ENCODE measurements around the gene SOST.

DNA sequence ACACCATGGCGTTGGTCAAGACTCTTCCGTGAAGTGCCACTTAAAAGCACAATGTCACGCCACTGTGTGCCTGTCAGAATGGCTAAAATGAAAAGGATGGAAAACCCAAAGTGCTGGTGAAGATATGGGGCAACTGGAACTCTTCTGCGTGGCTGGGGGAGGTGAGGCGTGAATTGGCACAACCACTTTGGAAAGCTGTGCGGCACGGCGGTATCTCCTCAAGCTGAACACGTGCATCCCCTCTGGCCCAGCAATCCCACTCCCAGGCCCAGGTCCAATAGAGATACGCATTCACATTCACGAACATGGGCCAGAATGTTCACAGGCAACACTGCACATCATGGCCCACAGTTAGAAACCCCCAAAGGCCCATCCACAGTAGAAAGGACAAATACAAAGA lies 11.3 kb upstream of the SOST start:
- no peak for TF ChIP-seq ARNTL (CRISPR knock-in tag; IDR thresholded peaks at IDR 0.05; ENCODE audit: borderline replicate concordance, low read depth)
- TF ChIP-seq ISL1 (CRISPR knock-in tag; IDR thresholded peaks at IDR 0.05), result no peak
- TF ChIP-seq, protein P1, sequence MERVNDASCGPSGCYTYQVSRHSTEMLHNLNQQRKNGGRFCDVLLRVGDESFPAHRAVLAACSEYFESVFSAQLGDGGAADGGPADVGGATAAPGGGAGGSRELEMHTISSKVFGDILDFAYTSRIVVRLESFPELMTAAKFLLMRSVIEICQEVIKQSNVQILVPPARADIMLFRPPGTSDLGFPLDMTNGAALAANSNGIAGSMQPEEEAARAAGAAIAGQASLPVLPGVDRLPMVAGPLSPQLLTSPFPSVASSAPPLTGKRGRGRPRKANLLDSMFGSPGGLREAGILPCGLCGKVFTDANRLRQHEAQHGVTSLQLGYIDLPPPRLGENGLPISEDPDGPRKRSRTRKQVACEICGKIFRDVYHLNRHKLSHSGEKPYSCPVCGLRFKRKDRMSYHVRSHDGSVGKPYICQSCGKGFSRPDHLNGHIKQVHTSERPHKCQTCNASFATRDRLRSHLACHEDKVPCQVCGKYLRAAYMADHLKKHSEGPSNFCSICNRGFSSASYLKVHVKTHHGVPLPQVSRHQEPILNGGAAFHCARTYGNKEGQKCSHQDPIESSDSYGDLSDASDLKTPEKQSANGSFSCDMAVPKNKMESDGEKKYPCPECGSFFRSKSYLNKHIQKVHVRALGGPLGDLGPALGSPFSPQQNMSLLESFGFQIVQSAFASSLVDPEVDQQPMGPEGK (CRISPR knock-in tag; IDR thresholded peaks at IDR 0.05; ENCODE audit: borderline replicate concordance), result no peak
- no peak for TF ChIP-seq ESRRG (CRISPR knock-in tag; IDR thresholded peaks at IDR 0.05)
- TF ChIP-seq ZC3H10 (CRISPR knock-in tag; IDR thresholded peaks at IDR 0.05), result no peak
- no peak for TF ChIP-seq ZNF70 (CRISPR knock-in tag; IDR thresholded peaks at IDR 0.05)
- TF ChIP-seq, protein P2, sequence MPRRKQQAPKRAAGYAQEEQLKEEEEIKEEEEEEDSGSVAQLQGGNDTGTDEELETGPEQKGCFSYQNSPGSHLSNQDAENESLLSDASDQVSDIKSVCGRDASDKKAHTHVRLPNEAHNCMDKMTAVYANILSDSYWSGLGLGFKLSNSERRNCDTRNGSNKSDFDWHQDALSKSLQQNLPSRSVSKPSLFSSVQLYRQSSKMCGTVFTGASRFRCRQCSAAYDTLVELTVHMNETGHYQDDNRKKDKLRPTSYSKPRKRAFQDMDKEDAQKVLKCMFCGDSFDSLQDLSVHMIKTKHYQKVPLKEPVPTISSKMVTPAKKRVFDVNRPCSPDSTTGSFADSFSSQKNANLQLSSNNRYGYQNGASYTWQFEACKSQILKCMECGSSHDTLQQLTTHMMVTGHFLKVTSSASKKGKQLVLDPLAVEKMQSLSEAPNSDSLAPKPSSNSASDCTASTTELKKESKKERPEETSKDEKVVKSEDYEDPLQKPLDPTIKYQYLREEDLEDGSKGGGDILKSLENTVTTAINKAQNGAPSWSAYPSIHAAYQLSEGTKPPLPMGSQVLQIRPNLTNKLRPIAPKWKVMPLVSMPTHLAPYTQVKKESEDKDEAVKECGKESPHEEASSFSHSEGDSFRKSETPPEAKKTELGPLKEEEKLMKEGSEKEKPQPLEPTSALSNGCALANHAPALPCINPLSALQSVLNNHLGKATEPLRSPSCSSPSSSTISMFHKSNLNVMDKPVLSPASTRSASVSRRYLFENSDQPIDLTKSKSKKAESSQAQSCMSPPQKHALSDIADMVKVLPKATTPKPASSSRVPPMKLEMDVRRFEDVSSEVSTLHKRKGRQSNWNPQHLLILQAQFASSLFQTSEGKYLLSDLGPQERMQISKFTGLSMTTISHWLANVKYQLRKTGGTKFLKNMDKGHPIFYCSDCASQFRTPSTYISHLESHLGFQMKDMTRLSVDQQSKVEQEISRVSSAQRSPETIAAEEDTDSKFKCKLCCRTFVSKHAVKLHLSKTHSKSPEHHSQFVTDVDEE (CRISPR knock-in tag; IDR thresholded peaks at IDR 0.05), result no peak
- no peak for TF ChIP-seq GLIS3 (CRISPR knock-in tag; IDR thresholded peaks at IDR 0.05)
- no peak for TF ChIP-seq RARB (CRISPR knock-in tag; IDR thresholded peaks at IDR 0.05)
- TF ChIP-seq, protein P3, sequence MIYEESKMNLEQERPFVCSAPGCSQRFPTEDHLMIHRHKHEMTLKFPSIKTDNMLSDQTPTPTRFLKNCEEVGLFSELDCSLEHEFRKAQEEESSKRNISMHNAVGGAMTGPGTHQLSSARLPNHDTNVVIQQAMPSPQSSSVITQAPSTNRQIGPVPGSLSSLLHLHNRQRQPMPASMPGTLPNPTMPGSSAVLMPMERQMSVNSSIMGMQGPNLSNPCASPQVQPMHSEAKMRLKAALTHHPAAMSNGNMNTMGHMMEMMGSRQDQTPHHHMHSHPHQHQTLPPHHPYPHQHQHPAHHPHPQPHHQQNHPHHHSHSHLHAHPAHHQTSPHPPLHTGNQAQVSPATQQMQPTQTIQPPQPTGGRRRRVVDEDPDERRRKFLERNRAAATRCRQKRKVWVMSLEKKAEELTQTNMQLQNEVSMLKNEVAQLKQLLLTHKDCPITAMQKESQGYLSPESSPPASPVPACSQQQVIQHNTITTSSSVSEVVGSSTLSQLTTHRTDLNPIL (CRISPR knock-in tag; IDR thresholded peaks at IDR 0.05; ENCODE audit: low read depth), result no peak
- TF ChIP-seq TCF4 (CRISPR knock-in tag; IDR thresholded peaks at IDR 0.05; ENCODE audit: borderline replicate concordance), result no peak
- TF ChIP-seq ZFP3 (CRISPR knock-in tag; IDR thresholded peaks at IDR 0.05), result no peak
- no peak for TF ChIP-seq ZFP30 (CRISPR knock-in tag; IDR thresholded peaks at IDR 0.05)
